Stomach (tissue), 4 donors: ENCODE measurements around the gene RASAL2.

Source experiments
- CTCF ChIP-seq, 7 experiments: fragments of 450-650 bp in 4 of 7; fragments of 200-600 bp in 3 of 7; sonication (generic) in 3 of 7; IDR thresholded peaks; one replicate each; pipeline ENCODE4 v1.5.1; 2016 to 2019; ENCODE audit warnings: antibody characterized with exemption in 7 of 7, control low read depth in 2 of 7, mild to moderate bottlenecking in 1 of 7
- POLR2A ChIP-seq, 4 donors: fragments of 450-650 bp; IDR thresholded peaks; one replicate each; pipeline ENCODE4 v1.6.1; 2016; ENCODE audit warnings: antibody characterized with exemption in 4 of 4, control low read depth in 2 of 4, mild to moderate bottlenecking in 1 of 4, moderate library complexity in 1 of 4

- TF ChIP-seq CTCF (IDR thresholded peaks at IDR 0.05): no peak
- no peak for TF ChIP-seq POLR2A (IDR thresholded peaks at IDR 0.05)
Measured at GRCh38 chr1:178057912-178058534, 35.9 kb upstream of the RASAL2 start.
